CD4-positive, alpha-beta T cell treated with Interferon gamma for 1 hour (primary cell): ENCODE results near the gene ATP6AP2.
A peak's percentile ranks its signal among the peaks of the same experiment; 100 is the strongest.

Experiments
- DNase-seq: peaks from one replicate; pipeline ENCODE4 v3.0.0-alpha.2; 2020

The ATP6AP2 gene

DNA sequence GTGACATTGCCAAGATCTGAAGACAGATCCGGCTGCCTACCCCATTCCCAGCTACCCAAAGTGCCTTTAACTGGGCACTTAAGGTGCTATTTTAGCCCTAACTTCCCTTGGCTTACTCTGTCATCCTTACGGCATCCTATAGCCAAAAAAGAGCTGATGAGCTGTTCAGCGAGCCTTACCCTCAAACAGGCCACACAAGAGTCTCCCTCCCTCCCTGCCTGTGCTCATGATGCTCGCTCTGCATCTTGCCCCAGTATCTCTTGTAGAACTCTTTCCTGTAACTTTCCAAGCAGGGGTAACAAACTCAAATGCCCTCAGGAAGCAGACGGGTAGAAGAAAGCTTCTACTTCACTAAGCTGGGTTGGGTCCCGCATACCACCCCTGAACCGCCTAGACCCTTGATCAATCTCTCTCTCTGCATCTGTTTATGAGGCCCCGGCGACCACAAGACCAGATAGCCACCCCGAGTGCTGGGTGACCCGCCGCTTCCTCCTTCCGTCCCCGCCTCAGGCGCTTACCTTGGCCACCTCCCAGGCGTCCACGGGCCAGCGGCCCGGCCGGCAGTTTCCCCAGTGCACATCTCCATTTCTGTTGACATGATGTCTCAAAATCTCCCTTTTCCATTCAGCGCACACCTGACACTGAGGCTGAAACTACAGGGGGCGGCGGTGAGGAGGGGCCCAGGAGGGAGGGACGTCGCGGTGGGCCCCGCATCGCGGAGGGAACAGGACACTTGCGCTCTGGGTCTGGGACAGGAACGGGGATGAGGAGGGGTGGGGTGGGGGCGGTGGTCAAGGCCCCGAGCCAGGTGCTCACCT lies 65.9 kb downstream of the ATP6AP2 start:
- peak; percentile 35 for DNase-seq

DNA sequence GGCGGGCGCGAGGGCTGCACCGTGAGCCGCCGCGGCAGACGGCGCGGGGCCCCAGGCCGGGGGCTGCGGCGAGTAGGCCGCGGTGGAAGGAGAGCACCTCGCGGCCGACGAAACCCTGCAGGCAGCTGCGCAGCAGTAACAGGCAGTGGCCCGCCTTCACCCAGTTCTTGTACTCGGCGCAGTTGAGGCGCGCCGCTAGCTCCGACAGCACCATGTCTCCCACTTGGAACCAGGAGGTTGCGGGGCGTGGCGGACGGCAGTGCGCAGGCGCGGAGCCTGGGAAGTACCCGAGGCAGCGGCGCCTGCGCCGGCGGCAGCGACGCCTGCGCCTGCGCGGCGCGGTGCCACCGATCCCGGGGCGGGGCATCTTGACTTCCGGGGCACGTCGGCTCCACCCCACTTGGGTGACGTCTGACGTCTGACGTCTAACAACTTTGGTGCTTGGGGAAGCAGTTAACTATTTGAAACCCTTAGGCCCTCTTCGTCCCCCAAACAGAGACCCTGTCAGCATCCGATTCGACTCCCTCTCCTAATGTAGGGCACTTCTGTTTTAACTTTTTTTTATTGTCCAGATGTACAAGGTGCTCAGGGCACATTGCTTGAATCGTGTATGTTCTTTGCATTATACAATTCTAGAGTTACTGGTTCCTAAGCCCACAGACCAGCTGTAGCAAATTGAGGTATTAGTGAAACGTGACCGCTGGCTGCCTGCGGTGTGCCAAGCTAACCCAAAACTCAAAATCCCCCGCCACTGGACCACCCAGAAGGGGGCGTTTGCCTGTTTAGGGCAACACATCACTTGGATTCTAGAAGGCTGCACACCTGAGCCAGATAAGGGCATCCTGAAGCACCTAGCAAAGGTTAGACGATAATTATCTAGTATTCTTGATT lies 66.8 kb downstream of the ATP6AP2 start, which contains the start of gene CXorf38:
Gene CXorf38 (minus strand): TSS at position 255 of the 891 bp plus-strand sequence. CDS start 41 bp downstream, at position 214.
- DNase-seq = peak; percentile 96

DNA sequence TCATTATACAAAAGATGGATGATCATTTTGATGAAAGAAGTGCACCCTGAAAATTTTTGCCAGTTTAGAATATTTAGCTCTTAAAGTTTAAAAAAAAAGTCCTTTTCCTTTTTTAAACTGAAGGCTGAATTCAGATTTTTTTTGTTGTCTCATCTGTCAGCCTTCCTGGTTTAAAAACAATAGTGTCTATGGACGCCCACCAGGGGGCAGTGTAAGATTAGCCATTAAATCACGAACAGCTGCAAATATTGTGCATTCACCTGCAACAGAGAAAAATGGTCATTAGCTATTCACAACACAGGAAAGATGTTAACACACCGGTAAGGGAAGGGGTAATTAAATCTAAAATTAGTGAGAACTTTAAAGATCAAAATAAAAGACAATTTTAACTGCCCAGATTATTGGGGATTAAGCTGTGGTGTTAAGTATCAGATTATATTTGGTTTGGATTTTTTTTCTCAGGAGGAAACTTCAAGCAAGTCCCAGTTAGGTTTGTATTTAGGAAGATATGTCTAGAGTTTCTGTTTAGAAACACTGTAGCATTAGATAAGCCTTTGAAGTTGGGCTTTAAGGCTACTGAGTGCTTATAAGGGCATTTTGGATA lies 71.0 kb downstream of the ATP6AP2 start:
- peak; percentile 69 for DNase-seq

DNA sequence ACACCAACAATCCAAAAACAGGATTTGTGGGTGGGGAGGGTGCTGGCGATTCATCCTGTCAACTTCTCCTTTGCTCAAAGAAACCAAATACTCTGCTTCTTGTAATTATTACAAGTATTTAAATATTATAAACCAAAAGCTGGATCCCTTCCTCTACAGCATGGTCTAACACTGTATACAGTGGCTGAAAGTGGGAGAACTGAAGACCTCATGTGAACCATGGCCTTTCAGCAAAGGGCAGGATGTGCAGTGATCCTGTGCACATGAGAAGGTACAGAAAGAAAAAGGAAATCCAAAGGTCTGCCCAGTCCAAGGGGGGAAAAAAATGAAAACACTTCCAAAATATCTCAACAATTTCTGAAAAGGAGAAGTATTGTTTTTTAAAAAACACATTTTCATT lies 71.9 kb downstream of the ATP6AP2 start:
- no peak for DNase-seq

DNA sequence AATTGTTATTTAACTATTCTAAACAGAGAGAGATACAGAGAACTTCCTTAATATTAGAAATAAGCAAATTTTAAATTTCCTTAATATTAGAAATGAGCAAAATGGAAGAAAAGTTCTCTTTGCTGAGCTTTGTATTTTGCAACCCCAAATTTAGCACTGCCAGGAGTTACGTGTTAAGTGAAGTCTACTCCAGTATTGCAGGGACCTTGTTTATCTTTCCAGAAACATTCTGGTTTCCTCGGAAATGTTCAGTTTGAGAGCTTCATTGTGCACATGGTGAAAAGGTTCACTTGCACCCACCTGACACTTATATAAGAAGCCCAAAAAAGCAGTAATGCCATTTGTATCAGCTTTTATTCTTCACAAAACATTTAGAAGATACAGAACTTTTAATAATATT lies 72.8 kb downstream of the ATP6AP2 start:
- DNase-seq = no peak
